ENCODE data around the gene LAMA2.

Gene LAMA2

DNA sequence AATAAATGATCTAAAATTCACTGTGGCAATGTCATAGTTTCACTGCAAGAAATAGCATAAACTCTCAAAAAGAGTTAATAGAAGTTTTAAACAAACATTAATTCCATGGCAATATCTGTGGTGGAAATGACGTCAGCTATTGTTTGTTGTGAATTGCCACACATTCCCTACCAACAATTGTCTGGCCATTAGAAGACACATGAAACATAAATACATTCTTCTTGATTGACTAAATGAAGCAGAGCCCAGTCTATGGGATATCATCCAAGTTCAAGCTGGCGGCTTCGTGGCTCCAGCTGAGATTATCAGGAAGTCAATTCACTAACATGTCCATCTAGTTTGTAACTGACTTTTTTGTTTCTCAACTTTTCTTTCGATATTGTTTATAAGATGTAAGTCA lies 458.0 kb downstream of the LAMA2 start:
- no peak for DNase-seq

GRCh38 chr6:129342243-129342642 lies 459.3 kb downstream of the LAMA2 start:
- no peak for DNase-seq

- no peak for DNase-seq
These were observed 459.9 kb downstream of the LAMA2 start for GRCh38 chr6:129342796-129343195.

DNA sequence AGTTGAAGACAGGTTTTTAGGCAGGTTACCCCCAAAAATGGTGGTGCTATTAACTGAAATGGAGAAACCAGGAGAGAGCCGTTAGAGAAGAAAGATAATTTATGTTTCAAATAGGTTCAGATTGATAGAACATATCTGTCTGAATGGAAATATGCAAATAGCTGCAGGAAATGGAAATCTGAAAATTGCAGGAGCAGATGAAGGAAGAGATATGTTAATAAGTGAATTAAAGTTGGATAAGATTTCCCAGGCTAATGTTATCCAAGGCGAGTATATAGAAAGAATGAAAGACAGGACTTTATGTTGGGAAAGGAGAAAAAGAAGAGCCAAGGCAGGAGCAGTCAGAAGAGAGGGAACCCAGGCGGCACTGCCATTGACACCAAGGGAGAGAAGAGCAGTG lies 461.4 kb downstream of the LAMA2 start:
- no peak for DNase-seq

DNA sequence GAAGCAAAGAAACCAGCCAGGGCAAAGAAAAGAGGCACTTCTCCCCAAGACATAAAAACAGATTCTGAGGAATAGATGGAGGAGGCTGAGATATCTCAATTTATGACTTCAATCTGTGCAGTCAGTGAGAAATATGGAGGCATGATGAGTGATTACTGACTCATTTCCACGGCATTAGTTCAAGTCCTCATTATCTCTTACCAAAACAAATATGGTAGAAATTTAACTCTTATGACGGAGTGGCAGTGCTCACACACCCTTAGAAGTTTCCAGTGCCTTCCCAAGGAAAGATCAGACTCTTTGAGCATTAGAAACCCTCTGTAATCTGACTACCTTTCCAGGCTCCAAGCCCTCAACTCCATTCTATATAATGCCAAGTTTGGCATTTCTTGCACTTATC lies 463.0 kb downstream of the LAMA2 start:
- DNase-seq: no peak

DNA sequence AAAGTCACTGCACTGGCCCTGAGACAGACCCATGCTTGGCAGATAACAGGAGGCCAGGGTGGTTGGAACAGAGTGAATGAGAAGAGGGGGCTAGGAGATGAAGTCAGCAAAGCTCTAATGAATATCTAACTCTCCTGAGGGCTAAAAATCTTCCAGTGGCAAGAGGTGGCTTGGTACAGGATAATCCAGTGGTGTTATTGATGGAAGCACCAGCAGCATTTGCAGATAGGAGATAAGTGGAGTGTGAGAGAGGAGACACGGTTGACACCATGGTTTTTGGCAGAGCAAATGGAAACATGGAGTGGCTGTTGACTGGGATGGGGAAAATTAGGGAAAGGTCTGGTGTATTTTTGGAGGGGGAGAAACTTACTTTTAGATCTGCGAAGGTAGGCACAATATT lies 464.0 kb downstream of the LAMA2 start:
- no peak for DNase-seq

DNA sequence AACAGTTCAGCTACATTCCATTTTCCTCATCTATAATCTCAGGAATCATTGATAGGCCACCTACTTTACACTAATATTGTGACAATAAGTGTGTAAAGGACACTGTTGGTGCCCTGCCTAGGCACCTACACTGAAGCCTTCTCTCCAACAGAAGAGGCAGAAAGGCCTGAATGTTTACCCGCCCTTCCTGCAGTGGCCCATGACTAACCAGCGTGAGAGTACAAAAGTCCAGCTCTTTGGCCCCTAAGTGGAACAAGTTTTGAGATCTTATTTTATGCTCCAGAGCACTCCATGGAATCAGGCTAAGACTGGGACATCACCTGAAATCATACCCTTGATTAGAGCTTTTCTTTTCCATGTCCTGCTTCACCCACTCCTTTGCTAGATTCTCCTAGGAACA lies 467.3 kb downstream of the LAMA2 start:
- DNase-seq: no peak

DNA sequence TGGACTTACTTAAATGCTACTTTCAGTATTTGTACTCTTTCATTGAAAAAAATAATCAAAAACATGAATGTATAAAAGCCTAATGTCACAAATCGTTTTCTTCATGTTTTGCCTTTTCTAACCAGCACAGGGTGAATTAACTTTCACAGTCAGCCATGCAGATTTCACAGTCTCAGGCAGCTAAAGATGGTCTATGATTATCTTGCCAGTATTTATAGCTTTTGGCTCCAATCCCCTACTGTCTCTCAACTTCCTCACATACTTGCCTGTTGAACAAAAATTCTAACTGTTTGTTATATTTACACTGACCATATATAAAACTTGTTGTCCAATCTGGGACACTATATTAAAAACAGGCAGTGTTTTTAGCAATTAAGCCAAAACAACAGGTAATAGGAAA lies 468.9 kb downstream of the LAMA2 start:
- no peak for DNase-seq

GRCh38 chr6:129353067-129353466 lies 470.1 kb downstream of the LAMA2 start:
- DNase-seq: no peak

GRCh38 chr6:129356129-129356528 lies 473.2 kb downstream of the LAMA2 start:
- no peak for DNase-seq

DNA sequence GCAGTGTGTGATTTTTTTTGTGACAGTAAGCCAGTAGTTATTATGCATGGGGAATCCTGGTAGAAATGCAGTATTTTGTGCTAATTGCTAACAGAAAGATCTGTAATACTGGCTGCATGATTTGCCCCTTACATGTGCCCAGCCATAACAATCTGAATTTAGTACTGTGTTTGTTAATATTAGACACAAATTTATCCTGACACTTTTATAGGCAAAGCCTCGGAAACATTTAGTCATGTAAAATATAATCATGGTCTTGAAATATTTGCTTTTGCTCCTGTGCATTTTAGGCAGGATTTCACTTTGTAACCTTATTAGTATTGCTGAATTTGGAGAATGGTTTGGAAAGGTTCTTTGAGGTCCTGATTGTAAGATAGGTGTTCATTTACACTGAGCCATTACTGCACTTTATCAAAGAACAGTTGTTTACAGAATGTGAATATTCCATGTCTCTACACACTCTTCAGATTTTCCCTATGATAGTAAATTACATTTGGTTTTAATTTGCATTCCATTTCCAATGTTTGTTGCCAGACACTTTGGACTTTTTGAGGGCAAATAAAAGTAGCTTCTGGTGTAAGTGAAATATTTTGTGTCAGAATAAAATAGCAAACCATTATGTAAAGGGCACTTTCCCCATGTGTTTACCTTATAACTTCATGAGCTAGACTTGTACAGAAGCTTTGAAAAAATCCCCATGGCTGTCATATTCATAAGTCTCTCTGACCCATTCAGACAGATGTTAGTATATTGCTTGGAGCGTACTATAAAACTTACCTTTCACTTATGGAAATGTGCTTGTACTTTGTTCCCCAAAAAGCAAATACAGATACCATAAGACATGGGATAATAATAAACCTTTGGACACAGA lies 477.1 kb downstream of the LAMA2 start:
- DNase-seq: no peak

DNA sequence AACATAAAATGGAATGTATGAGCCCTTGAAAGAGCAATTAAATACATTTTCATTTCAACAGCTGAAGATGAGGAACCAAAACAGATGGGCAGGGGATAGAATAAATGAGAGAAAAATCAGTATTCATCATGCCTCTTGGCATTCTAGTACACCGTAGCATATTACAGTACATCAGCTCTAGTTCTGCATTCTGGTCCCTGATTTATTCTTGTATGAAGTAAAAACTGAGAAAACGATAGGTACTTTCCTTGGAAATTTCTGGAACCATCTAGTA lies 477.7 kb downstream of the LAMA2 start:
- DNase-seq: no peak

- DNase-seq: no peak
These were observed 481.1 kb downstream of the LAMA2 start for GRCh38 chr6:129364037-129364436.

GRCh38 chr6:129364767-129365166 lies 481.8 kb downstream of the LAMA2 start:
- no peak for DNase-seq

- no peak for DNase-seq
These were observed 485.1 kb downstream of the LAMA2 start for GRCh38 chr6:129368076-129368475.

DNA sequence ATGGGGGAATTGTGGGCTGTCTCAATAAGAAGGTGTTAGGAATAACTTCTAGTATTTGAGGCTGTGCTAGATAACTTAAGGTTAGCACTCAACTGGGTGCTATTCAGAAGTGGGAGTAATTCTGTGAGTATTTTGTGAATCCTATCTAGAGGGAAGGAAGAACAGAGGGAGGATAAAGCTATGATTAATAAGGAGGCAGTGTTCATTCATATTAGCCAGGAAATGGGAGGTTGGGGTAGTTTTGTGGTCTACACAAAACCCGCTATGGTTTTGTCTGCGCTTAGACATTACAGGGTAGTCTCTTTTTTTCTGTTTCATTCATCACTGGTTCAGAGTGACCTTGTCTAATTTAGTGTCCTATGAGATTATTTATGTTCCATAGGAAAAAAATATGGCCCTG lies 486.0 kb downstream of the LAMA2 start:
- DNase-seq: no peak

DNA sequence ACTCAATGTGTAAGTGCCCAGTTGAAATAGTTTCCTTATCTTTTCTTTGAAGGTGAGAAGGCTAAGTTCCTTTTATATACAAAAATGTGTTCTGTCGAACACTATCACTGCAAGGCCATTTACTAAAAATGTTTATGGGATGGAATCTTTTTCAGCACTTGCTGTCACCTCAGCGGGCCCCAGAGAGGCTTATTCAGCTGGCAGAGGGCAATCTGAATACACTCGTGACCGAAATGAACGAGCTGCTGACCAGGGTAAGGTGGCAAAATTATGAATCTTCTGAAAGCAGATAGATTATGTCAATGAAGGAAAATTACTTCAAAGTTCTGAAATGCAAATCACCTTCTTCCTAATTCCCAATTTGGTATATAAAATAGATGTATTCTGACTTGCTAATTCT lies 486.8 kb downstream of the LAMA2 start:
- DNase-seq: no peak

DNA sequence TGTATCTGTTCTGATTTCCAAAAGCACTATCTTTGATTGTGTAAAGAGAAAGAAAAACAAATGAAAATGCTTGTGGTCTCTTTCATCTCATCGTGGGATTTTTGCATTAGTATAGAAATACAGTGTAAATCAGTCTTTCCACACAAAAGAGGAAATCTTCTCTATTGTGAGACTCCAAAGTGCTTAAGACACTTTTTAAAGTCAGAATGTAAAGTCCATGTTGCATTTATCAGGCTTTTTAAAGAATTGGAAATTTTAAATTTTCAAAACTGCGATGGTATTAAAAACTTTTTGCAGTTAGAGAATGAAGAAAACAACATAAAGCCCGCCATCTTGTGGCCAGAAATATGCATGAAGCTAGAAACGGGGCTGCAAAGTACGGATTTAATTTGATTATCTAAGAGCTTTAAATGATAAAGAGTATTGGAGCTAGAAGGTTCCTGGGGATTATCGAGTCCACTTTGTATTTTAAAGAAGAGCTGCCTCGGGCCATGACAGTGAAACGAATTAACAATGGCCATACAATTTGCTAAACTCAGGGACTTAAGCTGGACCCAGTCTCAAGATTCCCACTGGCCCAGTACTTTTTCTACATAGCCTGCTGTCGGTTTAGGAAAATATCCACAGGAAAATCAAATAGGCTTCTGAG lies 487.5 kb downstream of the LAMA2 start:
- DNase-seq: no peak

- DNase-seq: no peak
These were observed 498.9 kb downstream of the LAMA2 start for GRCh38 chr6:129381885-129382284.

GRCh38 chr6:129382916-129383315 lies 500.0 kb downstream of the LAMA2 start:
- no peak for DNase-seq

DNA sequence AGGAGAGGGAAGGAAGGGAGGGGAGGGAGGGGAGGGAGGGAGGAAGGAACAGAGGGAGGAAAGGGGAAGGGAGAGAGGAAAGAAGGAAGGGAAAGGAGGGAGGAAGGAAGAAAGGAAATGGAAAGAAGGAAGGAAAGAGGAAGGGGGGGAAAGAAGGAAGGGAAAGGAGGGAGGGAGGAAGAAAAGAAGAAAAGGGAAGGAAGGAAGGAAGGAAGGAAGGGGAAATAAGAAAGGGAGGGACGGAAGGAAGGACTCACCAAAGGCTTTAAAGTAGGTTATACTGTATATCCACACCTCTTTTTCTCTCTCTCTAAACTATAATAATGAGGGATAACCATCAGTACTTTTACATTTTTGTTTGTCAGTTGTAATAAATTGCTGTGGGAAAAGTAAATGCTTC lies 502.2 kb downstream of the LAMA2 start:
- DNase-seq: no peak

- DNase-seq: no peak
These were observed 508.0 kb downstream of the LAMA2 start for GRCh38 chr6:129390900-129391299.

- DNase-seq: no peak
These were observed 510.7 kb downstream of the LAMA2 start for GRCh38 chr6:129393654-129394053.

- no peak for DNase-seq
These were observed 515.8 kb downstream of the LAMA2 start for GRCh38 chr6:129398764-129399163.

DNA sequence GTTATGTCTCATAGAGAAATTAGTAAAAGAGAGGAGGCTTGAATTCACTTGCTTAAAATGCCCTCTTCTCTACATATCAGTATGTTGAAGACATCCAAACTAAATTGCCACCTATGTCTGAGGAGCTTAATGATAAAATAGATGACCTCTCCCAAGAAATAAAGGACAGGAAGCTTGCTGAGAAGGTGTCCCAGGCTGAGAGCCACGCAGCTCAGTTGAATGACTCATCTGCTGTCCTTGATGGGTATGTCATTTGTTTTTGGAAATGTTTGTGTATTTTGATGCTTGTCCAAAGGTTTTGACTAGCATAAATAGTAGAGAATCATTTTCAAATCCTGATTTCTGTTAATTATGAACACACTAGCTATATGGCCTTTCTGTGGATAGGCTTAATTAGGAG lies 519.3 kb downstream of the LAMA2 start:
- no peak for DNase-seq
